ENCODE measurements around the gene ARMC9. TPM values are rescaled to one million over a fixed set of nuclear protein-coding genes. Genes with fewer than 3 reads are reported as not detected.
"Not testable (repeated sequence)": the region's sequence is repeated elsewhere in the genome, so short reads cannot be mapped to it uniquely, and the experiment has no call there.

The ARMC9 gene, protein sequence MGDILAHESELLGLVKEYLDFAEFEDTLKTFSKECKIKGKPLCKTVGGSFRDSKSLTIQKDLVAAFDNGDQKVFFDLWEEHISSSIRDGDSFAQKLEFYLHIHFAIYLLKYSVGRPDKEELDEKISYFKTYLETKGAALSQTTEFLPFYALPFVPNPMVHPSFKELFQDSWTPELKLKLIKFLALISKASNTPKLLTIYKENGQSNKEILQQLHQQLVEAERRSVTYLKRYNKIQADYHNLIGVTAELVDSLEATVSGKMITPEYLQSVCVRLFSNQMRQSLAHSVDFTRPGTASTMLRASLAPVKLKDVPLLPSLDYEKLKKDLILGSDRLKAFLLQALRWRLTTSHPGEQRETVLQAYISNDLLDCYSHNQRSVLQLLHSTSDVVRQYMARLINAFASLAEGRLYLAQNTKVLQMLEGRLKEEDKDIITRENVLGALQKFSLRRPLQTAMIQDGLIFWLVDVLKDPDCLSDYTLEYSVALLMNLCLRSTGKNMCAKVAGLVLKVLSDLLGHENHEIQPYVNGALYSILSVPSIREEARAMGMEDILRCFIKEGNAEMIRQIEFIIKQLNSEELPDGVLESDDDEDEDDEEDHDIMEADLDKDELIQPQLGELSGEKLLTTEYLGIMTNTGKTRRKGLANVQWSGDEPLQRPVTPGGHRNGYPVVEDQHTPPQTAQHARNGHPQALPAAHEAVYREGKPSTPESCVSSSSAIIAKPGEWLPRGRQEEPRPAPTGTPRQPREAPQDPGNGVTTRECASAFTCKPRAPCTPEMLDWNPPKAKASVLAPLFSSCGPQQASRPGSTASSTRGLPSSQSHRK
- 11.4 TPM for polyA plus RNA-seq (2013, experiment 1 of 2; ENCODE audit: insufficient read length)
- 13.4 TPM for polyA plus RNA-seq (2013, experiment 2 of 2; ENCODE audit: insufficient read length)

DNA sequence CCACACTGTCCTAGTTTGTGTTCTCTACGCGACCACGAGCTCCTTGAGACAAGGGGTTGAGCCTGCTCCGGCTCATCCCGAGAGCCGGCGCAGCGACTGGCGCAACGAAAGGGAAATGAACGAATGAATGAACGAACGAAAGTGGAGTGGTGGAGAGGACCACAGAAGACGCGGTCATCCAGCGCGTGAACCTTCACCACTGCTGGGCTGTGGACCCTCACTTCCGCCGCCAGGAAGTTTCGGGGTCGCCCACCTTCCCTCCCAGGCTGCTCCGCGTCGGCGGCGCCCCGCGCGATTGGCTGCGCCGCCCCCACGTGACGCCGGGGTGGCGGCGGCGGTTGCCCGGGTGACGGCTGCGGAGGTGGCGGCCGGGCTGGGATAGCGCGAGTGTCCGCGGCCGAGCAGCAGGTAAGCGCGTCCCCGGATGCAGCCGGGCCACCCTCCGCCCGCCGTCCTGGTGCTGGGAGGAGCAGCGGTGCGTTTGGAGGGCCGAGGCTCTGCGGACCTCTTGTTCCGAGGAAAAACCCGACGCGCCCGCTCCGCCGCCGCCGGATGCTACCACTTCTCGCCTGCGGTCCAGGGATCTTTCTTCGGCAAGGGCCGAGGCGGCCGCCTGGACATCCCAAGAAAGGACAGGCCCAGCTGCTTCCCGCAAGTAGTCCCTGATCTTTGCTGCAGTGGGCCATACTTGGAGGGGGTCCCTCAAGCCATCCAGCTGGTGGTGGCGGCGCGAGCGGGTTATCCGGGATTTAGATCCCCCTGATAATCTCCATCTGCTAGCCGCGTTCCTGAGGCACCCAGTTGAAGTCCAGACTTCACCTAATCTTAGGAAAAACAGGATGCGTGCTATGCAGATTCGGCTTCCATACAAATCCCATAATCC is at the start of gene ARMC9:
ARMC9 (plus strand) TSS at position 341 of the 883 bp plus-strand sequence. CDS start 7,608 bp downstream, outside the sequence.
- peak; percentile 69 for DNase-seq

GRCh38 chr2:231152800-231153557 is 45.5 kb upstream of the ARMC9 start:
- peak; percentile 54 for DNase-seq

DNA sequence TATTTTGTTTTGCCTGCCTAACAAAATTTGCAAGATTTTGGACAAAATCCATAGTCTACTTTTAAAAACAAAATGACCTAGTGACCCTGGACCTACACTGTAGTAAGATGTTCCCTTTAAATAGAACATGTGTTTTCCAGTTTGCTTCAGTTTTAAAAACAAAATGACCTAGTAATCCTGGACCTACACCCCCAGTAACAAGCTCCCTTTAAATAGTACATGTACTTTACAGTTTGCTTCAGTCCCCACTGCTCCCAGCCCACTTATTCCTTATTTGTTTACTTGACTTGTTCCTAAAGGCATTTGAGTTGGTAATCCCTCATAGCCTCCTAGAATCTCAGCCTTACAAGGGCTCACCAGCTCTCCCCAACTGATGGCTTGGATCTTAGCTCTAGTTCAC is 39.1 kb upstream of the ARMC9 start:
- no peak for DNase-seq

DNA sequence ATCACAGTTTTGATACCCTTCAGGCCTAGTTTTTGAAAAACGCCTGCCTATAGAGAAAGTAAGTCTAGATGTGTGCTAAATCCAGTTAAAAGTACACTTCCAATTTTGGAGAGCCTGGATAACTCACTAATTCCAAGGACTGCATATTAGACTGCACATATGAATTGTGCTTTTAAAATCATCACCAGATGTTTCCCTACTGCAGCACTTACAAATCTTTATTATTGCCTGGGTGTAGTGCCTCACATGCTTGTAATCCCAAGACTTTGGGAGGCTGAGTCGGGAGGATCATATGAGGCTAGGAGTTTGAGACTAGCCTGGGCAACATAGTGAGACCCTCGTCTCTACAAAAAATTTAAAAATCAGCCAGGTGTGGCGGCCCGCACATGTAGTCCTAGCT is 37.7 kb upstream of the ARMC9 start:
- no peak for DNase-seq

DNA sequence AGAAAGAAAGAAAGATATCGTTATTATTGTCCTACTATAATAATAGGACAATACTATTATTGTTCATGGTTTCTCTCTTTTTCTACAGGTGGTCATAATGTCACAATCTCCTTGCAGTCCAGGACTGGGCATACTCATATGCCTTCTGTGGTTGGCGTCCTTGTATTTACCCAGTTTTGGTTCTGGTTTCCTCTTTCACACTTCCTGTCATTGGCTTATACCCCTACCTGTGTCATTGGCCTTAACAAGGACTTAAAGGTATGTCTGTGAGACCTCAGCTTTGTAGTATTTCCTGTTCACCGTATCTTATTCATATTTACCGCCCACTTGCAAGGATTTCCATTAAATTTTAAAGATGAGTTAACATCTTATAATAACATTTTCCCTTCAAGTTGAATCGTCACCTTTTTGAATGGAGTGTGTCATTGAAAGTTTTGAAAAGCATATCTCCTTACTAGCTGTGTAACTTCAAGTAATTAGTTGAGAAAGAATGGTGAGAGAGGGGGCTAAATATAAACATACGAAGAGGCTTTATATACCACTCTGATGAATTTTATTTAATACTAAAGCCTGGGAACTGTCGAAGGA is 37.1 kb upstream of the ARMC9 start:
- DNase-seq = no peak

DNA sequence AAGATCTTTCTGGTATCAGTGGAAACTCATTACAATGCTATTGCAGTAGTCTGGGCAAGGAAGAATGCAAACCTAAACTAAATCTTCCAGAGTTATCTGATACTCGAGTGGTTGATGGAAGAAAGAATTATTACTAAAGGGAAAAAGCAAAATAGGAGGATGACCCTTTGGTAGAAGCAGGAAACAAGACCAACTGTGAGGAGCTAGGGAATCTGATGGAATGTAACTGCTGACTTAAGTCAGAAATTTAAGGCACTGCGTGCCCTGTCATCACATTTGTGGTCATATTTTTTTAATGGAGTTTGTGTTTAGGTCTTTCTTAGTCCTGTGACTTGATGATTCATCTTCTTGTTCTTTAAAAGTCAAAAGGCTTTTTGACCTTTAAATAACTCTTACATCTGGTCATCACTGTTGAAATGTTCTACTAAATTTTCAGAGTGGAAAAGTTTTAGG is 36.5 kb upstream of the ARMC9 start:
- DNase-seq = peak; percentile 96

DNA sequence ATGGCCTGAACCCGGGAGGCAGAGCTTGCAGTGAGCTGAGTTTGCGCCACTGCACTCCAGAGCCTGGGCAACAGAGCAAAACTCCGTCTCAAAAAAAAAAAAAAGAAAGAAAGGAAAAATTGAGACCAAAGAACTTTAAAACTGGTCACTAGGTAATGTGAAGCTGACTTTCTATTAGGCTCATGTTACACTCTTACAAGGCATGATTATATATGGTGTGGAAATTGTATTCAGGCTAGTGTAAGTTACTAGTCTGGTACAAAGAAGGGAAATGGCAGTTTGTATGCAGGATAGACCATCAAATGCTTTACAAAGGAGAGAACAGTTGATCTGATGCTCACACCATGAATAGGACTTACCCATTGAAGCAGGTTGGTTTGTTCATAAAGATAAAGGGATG is 35.4 kb upstream of the ARMC9 start:
- no peak for DNase-seq

DNA sequence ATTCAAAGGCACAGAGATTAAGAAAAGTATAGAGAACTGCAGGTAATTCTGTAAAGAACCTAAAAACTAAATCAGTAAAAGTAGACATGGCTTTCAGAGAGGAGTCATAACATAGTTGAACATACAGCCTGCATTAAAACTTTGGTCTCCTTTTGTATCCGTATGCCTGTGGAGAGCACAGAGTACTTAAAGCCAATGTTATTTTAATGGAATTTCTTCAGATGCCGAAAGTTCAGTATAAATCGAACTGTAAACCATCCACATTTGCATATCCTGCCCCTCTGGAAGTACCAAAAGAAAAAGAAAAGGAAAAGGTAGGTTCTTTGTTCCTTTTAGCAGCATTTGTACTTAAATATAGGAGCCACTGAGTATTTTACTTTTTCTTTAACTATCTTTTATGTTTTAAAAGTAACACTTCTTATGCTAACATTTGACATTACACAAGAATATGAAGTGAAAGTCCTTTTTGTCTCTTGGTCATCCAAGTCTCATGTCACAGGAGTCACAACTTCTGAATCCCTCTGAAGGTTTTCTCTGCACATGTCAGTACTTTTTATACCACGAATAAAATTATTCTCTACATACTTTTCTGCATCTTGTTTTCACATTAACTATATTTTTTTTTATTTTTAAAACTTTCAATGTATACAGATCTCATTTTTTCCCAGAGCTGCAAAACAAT is 34.9 kb upstream of the ARMC9 start:
- no peak for DNase-seq

DNA sequence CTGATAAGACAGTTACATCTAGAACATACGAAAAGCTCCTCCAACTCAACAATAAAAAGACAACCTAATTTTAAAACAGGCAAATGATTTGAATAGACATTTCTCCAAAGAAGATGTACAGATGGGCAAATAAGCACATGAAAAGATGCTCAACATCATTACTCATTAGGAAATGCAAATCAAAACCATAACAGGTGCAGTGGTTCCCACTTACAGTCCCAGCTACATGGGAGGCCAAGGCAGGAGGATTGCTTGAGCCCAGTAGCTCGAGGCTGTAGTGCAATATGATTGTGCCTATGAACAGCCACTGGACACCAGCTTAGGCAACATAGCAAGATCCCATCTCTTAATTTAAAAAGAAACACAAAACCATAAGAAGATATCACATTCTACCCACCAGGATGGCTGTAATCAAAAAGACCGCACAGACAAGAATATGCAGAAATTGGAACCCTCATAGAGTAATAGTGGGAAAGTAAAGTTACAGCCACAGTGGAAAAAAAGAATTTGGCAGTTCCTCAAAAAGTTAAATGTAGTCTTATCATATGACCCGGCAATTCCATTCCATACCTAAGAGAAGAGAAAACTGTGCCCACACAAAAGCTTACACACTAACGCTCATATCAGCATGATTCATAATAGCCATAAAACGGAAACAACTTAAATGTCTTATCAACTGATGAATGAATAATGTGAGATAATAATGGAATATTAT is 30.5 kb upstream of the ARMC9 start:
- DNase-seq = no peak

GRCh38 chr2:231168460-231169139 is 29.8 kb upstream of the ARMC9 start:
- DNase-seq = no peak

GRCh38 chr2:231169488-231169887 is 28.9 kb upstream of the ARMC9 start:
- no peak for DNase-seq

GRCh38 chr2:231170055-231170454 is 28.4 kb upstream of the ARMC9 start:
- DNase-seq = peak; percentile 63

DNA sequence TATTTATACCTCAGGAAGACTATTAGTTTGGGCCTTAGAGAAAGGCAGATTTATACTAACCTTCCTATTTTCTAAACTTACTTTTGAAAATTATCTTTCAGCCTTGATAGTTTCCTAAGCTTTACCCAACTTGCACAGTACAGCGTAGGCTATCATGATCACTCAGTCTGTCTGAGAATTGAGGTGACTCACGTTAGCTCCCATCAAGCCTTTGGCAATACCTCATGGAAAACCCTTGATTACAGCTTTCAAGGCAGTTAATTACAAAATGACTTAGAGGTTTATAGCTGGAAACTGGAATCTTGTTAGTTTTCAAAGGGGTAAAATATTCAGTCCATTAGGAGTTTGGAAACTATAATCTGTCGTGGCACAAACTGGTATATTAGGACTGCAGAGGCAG is 26.4 kb upstream of the ARMC9 start:
- DNase-seq = no peak

DNA sequence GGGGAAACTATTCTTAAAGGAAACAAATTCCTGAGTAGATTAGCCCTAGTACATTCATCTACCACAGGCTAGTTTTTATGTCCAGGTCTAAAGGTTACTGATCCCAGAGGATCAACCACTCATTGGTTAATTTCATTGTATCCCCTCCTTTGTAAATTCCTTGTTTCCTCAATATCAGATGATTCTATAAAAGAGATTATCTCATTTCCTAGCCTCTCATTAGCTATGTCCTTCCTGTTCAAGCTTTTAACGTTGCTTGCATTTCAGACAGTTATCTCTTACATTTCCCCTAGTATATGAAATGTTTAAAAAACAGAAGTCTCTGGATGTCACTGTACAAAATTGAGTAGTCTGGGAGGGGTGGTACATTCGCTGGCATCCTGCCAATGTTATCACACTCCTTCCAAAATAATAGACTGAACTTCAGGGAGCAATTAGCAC is 24.2 kb upstream of the ARMC9 start:
- no peak for DNase-seq

GRCh38 chr2:231176066-231176465 is 22.4 kb upstream of the ARMC9 start:
- no peak for DNase-seq

DNA sequence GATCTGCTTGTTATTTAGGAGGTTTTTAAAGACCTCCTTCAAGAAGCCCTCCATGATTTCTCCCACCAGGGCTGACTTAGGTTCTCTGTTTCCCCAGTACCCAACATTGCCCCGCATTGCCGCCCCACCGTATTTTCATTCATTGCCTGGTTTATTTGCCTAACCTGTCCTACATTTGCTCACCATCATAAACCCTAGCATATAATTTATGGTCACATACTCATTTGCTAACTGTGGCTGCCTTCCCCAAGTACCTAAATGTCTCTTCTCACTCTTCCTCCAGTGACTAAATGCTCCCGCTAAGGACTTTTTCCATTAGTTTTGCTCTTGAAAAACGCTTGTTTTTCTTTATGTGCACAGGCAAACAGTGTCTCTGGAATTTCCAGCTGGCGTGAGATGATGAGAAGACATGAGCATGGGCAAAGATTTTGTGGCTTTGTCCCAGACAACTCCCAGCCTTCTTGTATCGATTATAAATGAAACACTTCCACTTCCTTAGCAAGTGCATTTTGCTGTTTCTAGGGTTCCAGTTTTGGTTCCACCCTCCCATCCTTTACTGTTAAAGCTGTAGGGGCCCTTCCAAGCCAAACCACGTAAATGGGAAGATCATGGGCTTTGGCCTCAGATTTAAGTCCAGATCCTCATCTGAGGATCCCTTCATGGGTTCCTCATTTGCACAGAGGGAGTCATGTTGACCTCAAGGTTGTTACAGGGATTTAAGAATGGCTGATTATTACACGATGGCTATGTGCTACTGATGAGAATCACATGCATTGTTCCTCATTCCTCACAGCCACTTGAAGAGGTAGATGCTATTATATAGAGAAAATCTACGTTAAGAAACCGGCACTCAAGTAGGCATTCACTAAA is 21.0 kb upstream of the ARMC9 start:
- DNase-seq = no peak

- not testable (repeated sequence) for DNase-seq
Measured at GRCh38 chr2:231178805-231179204, 19.6 kb upstream of the ARMC9 start.

- peak; percentile 50 for DNase-seq
Measured at GRCh38 chr2:231181860-231182512, 16.4 kb upstream of the ARMC9 start.
